GM18519 (cell line): ENCODE results near the gene EYA4.

Experiments used
- ATAC-seq: cut with Tn5 transposase; IDR thresholded peaks from one replicate; pipeline ENCODE4 v1.9.1; 2021; ENCODE audit warnings: mild to moderate bottlenecking, moderate library complexity; ENCODE audit not compliant: unreplicated experiment, low FRiP score

Gene EYA4

DNA sequence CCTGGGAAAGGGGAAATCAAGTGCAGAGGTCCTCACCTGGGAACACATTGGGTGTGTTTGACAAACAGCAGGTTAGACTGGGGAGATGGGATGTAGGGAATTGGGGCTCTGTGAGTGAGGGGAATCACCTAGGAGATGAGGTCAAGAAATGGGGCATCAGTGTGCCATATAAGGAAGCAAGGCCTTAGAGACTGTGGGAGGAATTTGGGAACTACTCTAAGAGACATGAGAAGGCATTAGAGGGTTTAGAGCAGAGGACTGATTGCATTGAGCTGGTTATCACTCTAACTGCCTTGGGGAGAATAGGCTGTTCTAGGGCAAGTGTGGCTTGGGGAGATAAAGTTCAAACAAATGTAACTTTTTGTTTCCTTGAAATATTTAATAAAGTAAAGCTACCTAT lies 189.9 kb downstream of the EYA4 start:
- no peak for ATAC-seq

DNA sequence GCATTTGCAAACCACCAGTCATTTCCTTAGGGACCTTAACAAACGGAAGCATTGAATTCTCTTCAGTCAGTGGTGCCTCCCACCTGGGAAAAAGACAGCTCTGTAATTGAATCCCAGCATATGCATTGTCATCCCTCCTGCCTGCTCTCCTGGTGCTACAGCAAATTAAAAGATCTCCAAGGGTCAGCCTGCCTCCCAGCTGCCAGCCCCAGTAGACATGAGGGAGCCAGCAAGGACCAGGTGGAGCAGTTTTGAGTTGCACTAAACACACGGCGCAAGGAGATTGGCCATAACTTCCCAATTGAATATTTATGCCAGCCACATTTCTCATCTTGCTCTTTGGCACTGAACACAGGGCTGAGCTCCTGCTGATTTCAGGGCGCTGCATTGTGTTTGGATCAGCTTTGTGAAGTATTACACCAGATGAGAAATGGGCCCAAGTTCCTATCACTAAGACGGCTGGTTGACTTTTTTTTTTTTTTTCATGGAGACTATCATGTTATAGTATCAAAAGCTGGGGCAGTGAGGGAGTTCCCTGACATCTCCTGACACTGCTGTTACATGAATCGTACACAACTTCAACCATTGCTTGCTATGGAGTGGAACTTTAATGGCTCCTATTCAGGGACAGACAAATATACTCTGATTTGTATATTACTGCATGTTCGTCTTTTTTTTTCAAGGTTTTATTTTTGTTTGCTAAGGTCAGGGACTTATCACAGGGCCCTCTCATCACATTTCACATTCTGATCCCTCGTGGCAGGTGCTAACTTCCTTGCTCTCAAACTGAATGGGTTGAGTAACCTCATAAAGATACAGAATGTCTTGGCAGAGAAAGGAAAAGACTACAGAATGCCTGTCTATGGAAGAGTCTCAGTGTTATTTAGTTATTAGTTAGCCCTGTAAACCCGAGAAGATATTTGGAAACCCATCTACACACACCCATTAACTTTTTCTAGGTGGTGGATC lies 191.1 kb downstream of the EYA4 start:
- no peak for ATAC-seq

DNA sequence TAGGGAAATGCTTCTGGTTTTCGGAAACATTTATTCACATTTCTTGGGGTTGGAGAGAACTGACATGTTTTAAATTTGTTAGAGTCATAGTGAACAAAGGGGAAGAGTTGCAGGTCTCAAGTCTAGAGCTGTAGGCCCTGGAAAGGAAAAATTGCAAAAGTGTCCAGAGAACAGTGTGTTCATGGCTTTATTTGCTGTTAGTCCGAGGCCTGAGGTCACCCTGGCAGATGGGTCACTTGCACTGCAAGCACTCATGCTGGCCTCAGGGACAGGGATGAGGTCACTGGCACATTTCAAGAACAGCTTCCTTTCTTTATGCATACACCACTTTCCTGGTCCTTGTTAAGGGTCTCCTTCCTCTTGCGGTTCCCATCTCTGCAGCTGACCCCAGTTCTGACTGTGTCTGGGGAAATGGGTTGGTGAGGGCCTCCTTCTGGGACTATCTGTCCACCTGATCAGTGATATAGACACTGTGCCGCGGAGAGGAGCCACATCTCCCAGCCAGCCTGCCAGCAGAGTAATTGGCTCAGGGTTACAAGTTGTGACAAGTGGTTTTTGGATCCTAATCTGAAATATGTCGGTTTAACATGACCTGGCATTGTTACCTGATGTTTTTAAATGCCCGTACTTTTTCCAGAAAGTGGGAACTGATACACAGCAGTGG lies 194.0 kb downstream of the EYA4 start:
- ATAC-seq, result no peak

DNA sequence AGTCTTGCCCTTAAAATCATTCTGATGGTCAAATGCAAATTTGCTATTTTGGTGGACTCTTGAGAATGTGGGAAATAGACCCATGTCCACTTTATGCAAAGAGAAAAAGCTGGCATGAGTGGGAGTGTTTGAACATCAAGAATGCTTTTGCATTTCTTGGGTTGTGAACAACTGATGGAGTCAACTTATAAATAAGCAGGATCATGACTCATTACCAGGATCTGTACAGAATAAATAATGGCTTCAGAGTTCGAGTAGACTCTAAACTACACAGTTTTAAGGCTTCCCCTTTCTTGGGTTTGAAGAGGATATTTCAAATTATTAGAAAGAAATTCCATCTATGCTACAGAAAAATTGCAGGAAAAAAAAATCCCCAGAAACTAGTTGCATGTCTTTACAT lies 195.5 kb downstream of the EYA4 start:
- ATAC-seq, result no peak

DNA sequence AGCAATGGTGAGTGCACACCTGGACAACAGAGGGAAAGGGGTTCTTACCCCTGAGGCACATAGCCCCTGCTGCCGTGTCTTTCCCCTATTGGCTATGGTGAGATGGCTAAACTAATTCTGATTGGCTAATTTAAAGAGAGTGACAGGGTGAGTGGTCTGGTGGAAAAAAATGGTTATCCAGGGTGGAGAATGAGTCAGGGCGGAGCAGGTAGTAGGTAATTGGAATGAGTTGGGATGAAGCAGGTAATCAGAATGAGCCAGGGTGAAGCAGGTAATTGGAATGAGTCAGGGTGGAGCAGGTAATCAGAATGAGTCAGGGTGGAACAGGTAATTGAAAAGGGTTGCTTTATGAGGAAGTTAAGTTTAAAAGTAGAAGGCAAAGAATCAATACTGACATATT lies 200.3 kb downstream of the EYA4 start:
- no peak for ATAC-seq

DNA sequence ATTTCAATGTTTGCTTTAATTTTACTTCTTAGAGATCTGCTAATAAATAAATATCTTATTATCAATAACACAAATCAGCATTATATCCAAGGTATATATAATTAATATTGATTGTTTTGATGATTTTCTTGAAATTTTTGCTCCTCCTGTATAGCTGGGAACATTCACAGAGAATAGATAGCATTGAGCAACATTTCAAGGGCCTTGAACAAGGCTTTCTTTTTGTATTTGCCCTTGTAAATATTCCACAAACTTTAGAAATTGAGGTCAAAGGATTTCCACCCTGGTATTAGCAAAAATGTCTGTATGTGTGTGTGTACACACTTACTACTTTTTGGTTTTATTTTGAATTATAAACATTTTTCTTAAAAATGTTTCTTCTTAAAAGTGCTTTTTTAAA lies 205.6 kb downstream of the EYA4 start:
- no peak for ATAC-seq

DNA sequence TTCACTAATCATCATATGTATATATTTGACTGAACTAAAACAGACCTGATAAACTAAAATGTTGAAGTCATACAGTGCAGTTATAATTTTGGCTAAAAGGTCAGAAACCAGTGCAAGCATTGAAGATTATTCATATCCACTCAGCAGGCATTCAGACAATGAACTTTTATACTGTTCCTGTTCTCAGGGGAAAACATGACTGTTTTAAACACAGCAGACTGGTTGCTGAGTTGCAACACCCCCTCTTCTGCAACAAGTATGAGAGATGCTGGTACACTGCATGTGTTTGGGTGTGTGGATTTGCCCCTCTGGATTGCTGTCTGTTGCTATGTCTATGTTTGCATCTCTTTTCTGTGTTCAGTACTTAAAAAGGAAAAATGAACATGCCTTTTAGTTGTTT lies 206.8 kb downstream of the EYA4 start:
- ATAC-seq, result no peak

DNA sequence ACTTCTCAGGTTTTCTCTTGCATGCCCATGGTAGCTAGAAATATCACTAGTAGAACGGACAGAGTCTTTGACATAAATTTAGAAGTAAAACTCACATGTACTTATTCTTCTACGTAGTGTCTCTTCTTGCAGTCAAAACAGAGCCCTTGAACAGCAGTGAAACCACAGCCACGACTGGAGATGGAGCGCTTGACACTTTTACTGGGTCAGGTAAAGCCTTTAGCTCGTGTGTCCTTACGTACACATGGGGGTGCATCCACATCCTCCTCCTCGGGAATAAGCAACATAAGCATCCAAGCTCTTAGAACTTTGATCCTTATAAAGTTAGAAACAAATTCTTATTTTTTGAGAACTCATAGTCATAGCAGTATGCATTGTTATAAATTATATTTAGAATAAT lies 215.3 kb downstream of the EYA4 start:
- no peak for ATAC-seq

DNA sequence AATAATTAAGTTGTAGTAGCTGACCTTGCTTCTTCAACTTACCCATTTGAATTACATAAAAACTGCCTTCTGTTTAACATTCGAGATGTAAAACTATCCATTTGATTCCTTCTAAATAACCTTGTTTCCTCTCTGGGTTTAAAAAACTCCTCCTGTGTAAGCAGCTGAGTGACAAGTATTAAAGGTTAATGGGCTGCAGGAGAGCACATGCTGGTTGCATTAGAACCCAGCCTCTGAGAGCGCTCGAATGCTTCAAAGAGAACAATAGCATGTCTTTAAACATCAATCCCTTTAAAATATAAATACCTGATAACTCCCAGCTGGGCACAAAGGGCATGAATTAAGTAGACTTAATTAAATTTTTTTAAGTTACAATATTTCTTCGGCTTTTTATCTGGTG lies 215.8 kb downstream of the EYA4 start:
- no peak for ATAC-seq

DNA sequence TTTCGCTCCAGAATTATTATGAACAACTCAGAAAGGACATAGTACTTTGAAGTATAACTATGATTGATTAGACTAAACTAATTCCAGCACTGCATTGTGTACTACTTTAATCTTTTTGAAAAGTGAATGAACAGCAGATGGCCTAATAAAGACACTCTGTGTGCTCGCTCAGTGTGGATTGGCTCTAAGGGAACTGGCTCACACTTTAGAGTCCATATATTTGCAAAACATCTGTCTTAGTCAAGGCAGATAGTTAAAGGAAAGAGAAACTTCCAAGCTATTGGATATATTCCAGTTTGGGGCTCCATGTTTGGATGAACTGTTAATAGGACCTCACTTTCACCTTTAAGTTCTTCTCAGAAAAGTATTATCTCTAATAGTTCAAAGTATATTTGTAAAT lies 218.9 kb downstream of the EYA4 start:
- ATAC-seq, result no peak

DNA sequence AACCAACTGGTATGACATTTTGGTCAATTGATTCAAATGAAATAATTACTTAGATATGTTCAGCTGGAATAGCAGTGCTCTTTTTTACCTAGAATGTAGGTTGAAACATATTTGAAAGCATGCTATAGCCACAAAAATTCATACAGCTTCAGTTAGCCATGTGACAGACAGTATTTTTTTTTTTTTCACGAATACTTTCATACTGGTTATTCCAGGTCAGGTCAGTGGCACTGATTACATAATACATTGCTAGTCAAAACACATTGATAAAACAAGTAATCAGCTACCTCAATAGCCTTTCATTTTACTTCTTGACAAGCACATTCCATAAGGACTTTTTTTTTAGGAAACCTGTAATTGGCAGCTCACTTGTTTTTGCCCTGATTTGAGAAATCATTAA lies 222.6 kb downstream of the EYA4 start:
- ATAC-seq, result no peak

DNA sequence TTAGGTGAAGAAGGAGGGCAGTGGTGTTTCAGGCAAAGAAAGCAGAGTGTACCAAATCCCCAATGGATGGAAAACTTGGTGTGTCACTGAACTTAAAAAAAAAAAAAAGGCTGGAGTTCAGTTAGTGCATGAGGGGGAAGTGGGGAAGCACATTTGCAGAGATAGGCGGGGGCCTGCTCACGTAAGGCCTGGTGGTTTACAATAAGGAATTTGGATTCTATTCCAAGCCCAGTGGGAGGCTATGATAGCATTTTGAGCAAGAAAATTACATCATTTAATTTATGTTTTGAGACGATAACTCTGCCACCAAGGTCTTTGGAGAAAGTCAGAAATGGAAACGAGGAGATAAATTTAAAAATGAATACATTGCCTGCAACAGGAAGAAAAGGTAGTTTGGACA lies 225.5 kb downstream of the EYA4 start:
- ATAC-seq, result no peak

DNA sequence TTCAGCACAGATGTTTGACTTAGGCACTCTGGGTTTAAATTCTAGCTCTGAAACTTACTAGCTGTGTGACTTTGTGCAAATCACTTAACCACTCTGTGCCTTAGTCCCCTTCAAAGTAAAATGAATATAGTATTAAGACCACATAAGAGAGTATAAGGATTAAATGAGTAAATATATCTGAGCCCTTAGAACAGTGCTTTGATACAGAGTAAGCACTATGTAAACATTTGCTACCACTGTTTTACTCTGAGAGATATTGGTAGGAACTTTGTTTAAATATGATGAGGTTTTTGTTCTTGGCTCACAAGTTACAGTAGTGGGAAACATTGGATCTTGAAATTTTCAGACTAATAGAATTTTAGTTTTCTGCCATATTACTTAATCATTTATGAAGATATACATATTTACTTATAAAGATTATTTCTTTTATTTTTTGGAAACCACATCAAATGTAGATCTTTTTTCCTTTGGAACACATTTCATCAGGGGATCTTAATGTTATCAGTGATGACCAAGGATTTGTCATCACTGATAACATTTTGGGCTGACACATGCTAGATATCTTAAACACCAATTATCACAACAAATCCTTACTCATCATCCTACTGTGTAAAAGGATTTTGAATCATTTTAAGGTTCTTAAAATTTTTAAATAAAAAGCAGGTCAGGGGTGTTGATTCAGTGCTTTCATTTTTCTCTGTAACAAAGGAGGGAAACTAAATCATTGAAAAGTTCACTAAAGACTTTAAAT lies 226.2 kb downstream of the EYA4 start:
- ATAC-seq, result no peak

DNA sequence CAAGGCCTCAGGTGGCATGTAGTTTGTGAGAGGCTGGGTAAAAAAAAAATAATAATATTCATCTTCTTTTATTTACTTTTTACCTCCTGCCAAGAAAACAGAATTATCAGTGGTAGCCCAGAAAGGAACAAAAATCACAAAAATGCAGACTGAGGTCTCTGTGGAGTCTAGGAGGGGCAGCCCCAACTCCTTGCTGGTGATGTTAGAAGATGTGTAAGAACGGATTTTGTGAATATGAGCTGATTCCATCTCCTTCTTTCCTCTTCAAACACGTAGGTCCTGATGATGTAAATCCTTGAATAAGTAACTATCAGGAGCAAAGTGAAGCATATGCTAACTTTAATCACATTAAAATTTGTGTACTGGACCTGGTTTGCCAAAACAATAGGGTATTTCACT lies 226.8 kb downstream of the EYA4 start:
- ATAC-seq, result no peak

DNA sequence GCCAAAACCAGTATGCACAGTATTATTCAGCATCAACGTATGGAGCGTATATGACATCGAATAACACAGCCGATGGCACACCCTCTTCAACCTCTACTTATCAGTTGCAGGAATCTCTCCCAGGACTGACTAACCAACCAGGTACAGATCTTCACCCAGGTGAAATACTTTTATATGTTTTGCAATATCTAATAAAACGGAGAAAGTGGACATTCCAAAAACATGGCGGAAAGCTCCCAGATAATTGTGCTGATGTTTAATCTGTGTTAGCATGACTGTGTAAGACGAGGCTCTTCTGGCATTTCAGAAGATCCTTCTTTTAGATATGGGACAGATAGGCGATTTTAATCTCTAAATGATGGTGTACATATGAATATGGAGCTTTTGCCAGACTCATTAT lies 227.4 kb downstream of the EYA4 start:
- no peak for ATAC-seq

DNA sequence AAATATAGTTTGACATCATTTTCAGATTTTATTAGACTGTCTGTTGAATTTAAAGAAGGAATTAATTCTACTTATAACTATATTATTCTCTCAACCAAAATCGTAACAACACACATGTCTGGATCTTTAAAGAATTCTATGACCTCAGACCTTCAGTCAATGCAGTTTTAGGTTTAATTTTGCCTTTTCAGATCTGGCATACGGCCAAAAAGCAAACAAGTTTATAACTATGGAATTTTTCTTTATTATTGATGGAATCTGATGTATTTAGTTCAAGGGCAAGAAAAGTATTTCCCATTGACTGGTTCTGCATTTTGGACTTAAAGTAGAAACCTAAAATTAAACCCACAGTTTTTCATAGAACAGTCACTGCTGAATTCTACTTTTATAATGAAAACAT lies 233.4 kb downstream of the EYA4 start:
- ATAC-seq, result no peak

DNA sequence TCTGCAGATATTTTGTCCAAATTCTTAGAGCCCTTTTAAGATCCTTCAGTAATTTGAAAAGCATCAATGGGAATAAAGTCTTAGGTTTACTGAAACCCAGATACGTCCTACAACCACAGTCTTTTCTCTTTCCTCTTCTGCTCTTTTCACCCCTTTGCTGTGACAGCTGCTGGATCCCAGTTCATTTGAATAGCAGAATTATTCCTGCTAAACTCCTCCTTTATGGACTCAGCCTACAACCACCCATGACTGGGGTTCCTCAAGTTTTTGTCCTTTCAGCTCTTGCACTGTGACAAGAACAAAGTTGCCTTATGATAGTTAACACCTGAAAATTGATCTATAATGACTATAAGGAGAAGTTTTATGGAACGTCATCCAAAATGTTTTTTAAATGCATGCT lies 237.5 kb downstream of the EYA4 start:
- no peak for ATAC-seq

DNA sequence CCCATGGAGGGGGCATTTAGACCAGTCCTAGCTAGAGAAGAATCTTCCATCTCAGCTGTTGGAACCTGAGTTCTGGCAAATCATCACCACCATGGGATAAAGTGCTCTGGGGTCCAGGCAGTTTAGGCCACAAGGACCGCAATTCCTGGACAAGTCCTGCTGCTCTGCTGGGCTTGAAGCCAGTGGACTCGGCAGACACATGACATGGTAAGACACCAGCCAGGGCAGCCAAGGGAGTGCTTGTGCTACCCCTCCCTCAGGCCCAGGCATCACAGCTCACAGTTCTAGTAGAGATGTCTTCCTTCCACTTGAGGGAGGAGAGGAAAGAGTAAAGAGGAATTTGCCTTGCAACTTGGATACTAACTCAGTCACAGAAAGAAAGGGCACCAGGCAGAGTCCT lies 246.0 kb downstream of the EYA4 start:
- no peak for ATAC-seq

DNA sequence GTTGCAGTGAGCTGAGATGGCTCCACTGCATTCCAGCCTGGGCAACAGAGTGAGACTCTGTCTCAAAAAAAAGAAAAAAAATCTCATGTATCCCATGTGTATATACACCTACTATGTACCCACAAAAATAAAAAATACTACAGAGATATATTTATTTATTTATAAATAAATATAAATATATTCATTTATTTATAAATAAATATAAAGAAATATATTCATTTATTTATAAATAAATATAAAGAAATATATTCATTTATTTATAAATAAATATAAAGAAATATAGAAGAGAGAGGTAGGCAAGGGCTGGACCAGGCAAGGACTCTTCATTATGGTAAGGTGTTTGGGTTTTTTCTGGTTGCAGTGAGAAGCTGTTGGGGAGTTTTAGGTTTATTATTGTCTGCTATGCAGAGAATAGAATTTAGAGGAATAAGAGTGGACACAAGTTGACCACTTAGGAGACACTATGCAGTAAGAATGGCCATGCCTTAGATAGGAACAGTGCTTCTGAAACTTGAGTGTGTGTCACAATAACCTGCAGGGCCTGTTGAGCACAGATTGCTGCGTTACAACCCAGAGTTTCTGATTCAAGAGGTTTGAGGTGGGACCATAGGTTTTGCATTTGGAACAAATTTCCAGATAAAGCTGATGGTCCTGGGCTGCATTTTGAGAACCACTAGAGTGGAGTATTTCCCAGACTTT lies 254.2 kb downstream of the EYA4 start:
- ATAC-seq, result no peak

DNA sequence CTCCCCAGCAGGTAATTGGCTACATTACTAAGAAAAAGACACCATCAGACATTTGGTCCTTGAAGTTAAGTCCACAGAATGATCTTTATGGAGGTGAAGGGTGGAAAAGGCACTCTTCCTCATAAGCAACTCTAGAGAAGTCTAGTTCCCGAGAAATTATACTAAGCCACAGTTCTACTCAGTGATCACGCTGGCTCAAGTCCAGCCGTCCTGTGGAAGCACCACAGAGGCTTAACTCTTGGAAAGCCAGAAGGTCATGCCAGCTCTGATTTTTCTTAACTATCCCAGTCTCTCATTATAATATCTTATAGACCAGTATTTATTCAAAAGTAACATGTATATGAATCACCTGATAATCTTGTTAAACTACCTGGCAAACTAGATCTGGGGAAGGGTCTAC lies 258.5 kb downstream of the EYA4 start:
- ATAC-seq, result no peak
